Activated T-helper 1 cell treated with anti-CD3 and anti-CD28 coated beads, Interleukin-2, amount 50 U/mL, for 16 hours (primary cell): ENCODE data around the gene GRM5.
"Not testable (repeated sequence)": the region's sequence is repeated elsewhere in the genome, so short reads cannot be mapped to it uniquely, and the experiment has no call there.

ENCODE experiments used
- DNase-seq, 2 donors: peaks; one replicate each; pipeline ENCODE4 v3.0.0-alpha.2; 2020; ENCODE audit warnings: low read depth in 1 of 2, low spot score in 1 of 2

Gene GRM5

DNA sequence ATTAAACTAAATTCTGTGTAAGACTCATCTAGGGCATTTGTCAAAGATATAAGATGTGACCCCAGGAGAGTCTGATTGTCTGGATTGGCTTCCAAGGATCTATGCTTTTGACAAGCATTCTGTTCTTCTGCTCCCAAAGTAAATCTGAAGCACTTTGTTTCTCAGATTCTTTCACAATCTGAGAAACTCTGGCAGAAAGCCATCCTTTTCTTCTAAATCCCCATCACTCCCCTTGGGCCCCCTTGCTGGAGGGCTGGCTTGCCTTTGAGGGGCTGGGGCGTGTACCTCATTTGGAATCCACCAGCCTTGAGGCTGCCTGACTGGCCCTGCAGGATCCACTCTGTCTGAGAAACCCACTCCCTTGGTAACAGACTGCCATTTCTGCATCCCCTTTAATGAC is 554.8 kb downstream of the GRM5 start:
- DNase-seq, result no peak

DNA sequence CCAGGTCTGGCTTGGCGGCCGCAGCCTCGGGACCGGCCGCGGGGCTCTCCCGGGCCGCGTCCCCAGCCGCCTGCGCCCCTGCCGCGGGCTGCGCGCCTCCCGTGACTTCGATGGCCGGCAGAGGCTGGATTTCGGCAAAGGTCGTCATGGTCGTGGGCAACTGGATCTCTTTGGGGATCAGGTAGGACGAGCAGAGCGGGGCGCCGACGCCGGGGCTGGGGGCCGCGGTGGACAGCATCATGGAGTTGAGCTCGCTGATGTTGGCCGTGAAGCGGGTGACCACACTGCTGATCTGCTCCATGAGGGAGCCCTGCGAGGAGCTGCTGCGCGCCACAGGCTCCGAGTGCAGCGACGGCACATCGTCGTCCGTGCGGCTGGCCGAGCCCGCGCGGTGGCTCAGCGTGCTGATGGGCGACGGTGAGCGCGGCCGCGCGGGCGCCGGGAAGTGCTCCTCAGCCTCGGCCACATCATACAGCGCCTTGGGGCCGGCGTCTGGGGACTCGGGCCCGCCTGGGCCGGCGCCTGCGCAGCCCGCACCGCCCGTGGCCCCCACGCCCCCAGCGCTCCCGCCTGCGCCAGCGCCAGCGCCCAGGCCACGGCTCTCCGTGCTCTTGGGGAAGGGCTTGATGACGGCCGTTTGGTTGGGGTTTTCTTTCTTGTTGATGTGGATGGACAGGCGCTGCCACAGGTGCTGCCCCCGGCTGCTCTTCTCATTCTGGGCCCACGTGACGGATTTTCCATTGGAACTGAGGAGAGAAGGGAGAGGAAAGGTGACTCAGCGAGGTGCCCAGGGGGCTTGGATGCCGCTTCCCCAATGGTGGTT is 556.8 kb downstream of the GRM5 start:
- no peak for DNase-seq

DNA sequence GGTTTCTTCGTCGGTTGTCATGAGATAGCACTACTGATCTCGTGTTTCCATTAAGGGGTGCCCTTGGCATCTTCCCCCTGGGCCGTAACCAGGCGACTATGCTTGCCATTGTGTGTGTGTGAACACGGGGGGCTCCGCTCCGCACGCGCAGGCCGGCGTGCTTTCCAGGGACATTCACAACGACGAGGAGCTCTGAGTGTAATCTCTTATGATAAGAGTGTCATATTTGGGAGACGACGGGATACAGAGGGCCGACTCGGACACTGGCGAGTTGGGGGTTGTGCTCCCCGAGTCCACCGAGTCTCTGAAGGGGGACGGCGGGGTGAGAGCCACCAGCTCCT is 557.4 kb downstream of the GRM5 start:
- no peak for DNase-seq

- no peak for DNase-seq
Observed at GRCh38 chr11:88507771-88508417, 557.9 kb downstream of the GRM5 start.

- DNase-seq, result no peak
Observed at GRCh38 chr11:88501541-88501940, 564.2 kb downstream of the GRM5 start.

DNA sequence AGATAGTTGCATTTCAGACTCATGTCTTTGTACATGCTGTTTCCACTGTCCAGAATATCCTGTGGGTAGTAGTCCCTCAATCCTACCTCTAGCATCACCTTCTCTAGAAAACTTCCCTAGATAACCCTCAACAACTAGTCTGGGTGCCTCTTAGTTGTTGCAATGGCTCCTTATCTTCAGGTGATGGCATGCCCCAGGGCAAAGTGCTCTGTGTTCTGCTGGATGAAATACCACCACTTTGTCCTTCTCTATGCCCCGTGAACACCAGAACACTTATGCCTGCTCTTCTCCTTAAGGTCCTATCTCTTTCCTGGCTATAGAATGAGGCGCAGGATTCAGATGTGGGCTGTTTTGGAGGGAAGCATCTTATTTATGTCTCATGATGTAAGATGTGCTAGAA is 569.9 kb downstream of the GRM5 start:
- DNase-seq, result no peak

- no peak for DNase-seq
Observed at GRCh38 chr11:88494848-88495247, 570.9 kb downstream of the GRM5 start.

DNA sequence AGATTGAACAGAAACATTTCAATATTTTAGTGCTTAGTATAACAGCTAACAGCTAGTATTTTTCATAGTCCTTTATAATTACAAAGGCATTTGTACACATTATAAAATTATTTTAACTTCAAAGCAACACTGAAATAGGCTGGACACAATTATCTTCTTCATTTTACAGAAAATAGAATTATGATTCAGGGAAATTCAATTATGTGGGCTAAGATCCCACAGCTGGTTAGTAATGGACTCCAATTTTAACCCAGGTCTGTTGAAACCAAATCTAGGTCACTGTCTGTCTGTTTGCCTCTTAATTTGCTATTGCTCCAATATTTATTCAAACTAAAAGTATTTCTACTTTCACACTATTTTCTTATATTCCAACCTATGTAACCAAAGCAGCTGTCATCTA is 574.1 kb downstream of the GRM5 start:
- no peak for DNase-seq

GRCh38 chr11:88489030-88489429 is 576.8 kb downstream of the GRM5 start:
- DNase-seq, result no peak

DNA sequence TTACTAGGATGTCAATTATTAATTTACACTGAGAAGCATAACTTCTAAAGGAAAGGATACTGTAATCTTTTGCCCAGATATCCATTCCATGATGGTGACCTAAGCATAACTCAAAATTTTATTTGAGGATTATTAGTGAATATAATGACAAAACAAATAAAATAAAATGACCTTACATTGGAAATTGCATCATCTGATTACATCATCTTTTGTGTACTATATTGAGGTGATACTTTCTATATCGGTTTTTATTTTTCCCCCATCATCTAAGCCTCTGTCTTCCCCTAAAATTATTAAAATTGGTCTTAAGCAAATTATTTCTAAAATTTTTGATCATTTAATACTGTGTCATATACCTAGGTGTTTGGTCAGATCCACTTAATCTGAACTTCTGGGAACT is 578.1 kb downstream of the GRM5 start:
- DNase-seq, result no peak

GRCh38 chr11:88484873-88485621 is 580.7 kb downstream of the GRM5 start:
- DNase-seq, result no peak

GRCh38 chr11:88482871-88483301 is 582.9 kb downstream of the GRM5 start:
- DNase-seq, result no peak

GRCh38 chr11:88480223-88480622 is 585.6 kb downstream of the GRM5 start:
- DNase-seq, result no peak

GRCh38 chr11:88478136-88478815 is 587.5 kb downstream of the GRM5 start:
- no peak for DNase-seq

DNA sequence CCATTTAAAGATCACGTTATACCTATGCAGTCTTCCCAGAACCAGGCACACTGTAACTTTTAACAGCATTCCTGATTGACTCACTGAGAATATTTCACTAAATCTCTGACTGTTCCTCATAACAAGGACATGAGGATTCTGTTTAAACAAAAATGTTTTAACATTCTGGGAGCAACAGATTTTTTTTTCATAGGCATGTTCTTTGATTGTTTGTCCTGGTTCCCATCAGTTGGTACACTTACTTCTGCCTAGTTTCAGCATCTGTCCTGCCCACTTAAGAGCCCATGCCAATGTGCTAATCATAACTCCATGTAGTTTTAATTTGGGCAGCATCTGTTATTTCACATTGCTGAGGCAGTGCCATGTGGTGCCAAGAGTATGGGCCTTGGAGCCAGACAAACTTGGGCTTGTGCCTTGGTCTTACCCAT is 589.8 kb downstream of the GRM5 start:
- no peak for DNase-seq

GRCh38 chr11:88474655-88475054 is 591.1 kb downstream of the GRM5 start:
- no peak for DNase-seq

- DNase-seq, result no peak
Observed at GRCh38 chr11:88469561-88470225, 596.1 kb downstream of the GRM5 start.

GRCh38 chr11:88464528-88464927 is 601.3 kb downstream of the GRM5 start:
- DNase-seq, result no peak

DNA sequence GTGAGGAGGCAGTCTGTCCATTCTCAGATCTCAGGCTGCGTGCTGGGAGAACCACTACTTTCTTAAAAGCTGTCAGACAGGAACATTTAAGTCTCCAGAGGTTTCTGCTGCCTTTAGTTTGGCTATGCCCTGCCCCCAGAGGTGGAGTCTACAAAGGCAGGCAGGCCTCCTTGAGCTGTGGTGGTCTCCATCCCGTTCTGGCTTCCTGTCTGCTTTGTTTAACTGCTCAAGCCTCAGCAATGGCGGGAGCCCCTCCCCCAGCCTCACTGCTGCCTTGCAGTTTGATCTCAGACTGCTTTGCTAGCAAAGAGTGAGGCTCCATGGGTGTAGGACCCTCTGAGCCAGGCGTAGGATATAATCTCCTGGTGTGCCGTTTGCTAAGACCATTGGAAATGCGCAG is 602.5 kb downstream of the GRM5 start:
- DNase-seq, result not testable (repeated sequence)

DNA sequence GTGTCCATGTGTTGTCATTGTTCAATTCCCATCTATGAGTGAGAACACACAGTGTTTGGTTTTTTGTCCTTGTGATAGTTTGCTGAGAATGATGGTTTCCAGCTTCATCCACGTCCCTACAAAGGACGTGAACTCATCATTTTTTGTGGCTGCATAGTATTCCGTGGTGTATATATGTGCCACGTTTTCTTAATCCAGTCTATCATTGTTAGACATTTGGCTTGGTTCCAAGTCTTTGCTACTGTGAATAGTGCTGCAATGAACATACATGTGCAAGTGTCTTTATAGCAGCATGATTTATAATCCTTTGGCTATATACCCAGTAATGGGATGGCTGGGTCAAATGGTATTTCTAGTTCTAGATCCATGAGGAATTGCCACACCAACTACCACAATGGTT is 607.7 kb downstream of the GRM5 start:
- DNase-seq, result not testable (repeated sequence)

DNA sequence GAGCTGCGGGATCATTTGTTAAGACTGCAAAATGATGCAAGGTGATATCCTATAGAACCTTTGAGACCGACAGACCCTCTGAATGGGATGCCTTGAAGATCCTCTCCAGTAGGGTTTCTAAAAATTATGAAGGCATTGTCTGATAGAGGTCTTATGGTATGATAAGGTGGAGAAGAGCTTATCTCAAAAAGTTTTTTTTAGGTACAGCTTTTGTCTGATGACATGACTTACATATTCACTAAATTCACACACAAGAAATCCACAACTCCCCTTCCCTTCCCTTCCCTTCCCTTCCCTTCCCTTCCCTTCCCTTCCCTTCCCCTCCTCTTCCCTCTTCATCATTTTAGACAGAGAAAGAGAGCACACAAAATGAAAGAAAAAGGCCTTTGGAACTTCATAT is 609.8 kb downstream of the GRM5 start:
- no peak for DNase-seq
